Gastroesophageal sphincter (tissue), 4 donors: ENCODE data around the gene HADHA. TPM values are rescaled to one million over a fixed set of nuclear protein-coding genes. Genes with fewer than 3 reads are reported as not detected.

Experiments used
- ATAC-seq: fragments of 150-250 bp; one replicate; pipeline ENCODE4 v1.9.1; 2016; ENCODE audit warnings: mild to moderate bottlenecking, moderate library complexity
- H3K27ac ChIP-seq, 4 donors: fragments of 200-600 bp; sonication (generic) in 3 of 4; 1 replicate in 3 of 4; 2 replicates in 1 of 4; pipeline ENCODE4 v1.5.1; 2016 to 2019
- H3K27me3 ChIP-seq: fragments of 200-600 bp; sonication (generic); one replicate; pipeline ENCODE4 v1.5.1; 2019
- H3K36me3 ChIP-seq, 2 donors: fragments of 200-600 bp; sonication (generic); one replicate each; pipeline ENCODE4 v1.5.1; 2019; ENCODE audit warnings: control low read depth in 1 of 2
- H3K4me1 ChIP-seq, 3 donors: fragments of 200-600 bp; sonication (generic); 1 replicate in 2 of 3; 2 replicates in 1 of 3; pipeline ENCODE4 v1.5.1; 2016 to 2019; ENCODE audit warnings: control low read depth in 2 of 3
- H3K4me3 ChIP-seq, 2 donors: fragments of 200-600 bp; sonication (generic); one replicate each; pipeline ENCODE4 v1.5.1; 2019; ENCODE audit warnings: mild to moderate bottlenecking in 1 of 2, moderate library complexity in 1 of 2
- H3K9me3 ChIP-seq, 3 donors: fragments of 200-600 bp; sonication (generic); one replicate each; pipeline ENCODE4 v1.5.1; 2017 to 2019; ENCODE audit warnings: control low read depth in 2 of 3
- EP300 ChIP-seq: sonication (generic); formaldehyde crosslinking; IDR thresholded peaks from one replicate; pipeline ENCODE4 v1.6.1; 2017; ENCODE audit warnings: antibody characterized with exemption, mild to moderate bottlenecking
- POLR2A ChIP-seq, 2 donors: fragments of 450-650 bp; IDR thresholded peaks; one replicate each; pipeline ENCODE4 v1.6.1; 2017; ENCODE audit warnings: antibody characterized with exemption in 2 of 2, mild to moderate bottlenecking in 2 of 2, moderate library complexity in 1 of 2
- POLR2AphosphoS5 ChIP-seq: sonication (generic); formaldehyde crosslinking; IDR thresholded peaks from one replicate; pipeline ENCODE4 v1.6.1; 2017; ENCODE audit warnings: antibody characterized with exemption
- WGBS, 2 donors: methylation state at CpG; one replicate each; pipeline ENCODE4 v1.1.5; 2018; ENCODE audit warnings: low coverage in 1 of 2; 5-methylcytosine and 5-hydroxymethylcytosine counted together
- total RNA-seq, 4 donors: library from RNA; depleted of rRNA; stranded (reverse); fragments of >200 nt; gene quantifications; one replicate each; pipeline ENCODE4 v1.1.0, GENCODE V29; 2016
- TF ChIP-seq, protein P1 (sequence below), 4 experiments: fragments of 200-600 bp in 2 of 4; fragments of 450-650 bp in 2 of 4; sonication (generic) in 1 of 4; IDR thresholded peaks; one replicate each; pipeline ENCODE4 v1.5.1; 2017 to 2019; ENCODE audit warnings: antibody characterized with exemption in 4 of 4, mild to moderate bottlenecking in 2 of 4, moderate library complexity in 2 of 4

HADHA gene
- total RNA-seq, 4 donors from 2014 or later: 154 to 277 (median 186) TPM

DNA sequence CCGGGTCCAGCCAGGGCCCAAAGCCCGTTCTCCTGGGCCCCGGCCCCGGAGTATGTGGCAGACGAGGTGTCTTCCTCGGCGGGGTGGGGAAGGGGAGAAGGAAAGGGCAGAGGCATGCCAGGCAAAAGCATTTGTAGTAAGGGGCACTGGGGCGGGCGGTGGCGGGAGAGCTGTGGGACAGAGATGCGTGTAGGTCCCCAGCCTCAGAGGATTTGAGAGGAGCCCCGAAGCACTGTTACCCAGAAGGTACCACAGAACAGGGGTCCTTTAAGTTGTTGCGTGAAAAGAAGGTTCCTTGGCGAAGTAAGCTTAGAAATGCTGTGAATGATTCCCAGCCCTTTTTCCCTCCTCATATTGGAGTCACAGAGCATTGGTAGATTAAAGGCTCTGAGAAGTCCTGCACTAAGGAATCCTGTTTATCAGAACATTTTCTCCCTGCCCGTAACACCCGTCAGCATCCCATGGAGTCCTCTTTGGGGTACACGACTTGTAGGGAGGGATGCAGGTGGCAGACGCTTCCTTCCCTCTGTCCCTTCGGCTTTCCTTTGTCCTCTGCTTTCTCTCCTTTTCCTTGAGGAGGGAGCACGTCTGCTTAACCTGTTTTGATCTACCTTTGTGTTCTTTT lies 59.0 kb downstream of the HADHA start:
- Histone ChIP-seq H3K27ac (peak overlapping the region; percentile 15 to 86 (median 84)), H3K27me3 (no peaks in the 10 kb centered on the region), H3K36me3 (peaks cover 0 to 26% of the 10 kb centered on the region in 2 donors), H3K4me1 (peaks cover 0 to 38% (median 6%) of the 10 kb centered on the region in 3 donors), H3K4me3 (peak overlapping the region; percentile 64 to 72), H3K9me3 (no peaks in the 10 kb centered on the region)
- TF ChIP-seq EP300 (no peak), POLR2AphosphoS5 (no peak), POLR2A (IDR thresholded peaks at IDR 0.05) (no peak)
- TF ChIP-seq, protein P1, sequence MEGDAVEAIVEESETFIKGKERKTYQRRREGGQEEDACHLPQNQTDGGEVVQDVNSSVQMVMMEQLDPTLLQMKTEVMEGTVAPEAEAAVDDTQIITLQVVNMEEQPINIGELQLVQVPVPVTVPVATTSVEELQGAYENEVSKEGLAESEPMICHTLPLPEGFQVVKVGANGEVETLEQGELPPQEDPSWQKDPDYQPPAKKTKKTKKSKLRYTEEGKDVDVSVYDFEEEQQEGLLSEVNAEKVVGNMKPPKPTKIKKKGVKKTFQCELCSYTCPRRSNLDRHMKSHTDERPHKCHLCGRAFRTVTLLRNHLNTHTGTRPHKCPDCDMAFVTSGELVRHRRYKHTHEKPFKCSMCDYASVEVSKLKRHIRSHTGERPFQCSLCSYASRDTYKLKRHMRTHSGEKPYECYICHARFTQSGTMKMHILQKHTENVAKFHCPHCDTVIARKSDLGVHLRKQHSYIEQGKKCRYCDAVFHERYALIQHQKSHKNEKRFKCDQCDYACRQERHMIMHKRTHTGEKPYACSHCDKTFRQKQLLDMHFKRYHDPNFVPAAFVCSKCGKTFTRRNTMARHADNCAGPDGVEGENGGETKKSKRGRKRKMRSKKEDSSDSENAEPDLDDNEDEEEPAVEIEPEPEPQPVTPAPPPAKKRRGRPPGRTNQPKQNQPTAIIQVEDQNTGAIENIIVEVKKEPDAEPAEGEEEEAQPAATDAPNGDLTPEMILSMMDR (IDR thresholded peaks at IDR 0.05): no peak
- WGBS, 2 donors: 47 to 56% methylated on average over 8 to 13 of the region's 20 CpGs
- ATAC-seq: no peak

DNA sequence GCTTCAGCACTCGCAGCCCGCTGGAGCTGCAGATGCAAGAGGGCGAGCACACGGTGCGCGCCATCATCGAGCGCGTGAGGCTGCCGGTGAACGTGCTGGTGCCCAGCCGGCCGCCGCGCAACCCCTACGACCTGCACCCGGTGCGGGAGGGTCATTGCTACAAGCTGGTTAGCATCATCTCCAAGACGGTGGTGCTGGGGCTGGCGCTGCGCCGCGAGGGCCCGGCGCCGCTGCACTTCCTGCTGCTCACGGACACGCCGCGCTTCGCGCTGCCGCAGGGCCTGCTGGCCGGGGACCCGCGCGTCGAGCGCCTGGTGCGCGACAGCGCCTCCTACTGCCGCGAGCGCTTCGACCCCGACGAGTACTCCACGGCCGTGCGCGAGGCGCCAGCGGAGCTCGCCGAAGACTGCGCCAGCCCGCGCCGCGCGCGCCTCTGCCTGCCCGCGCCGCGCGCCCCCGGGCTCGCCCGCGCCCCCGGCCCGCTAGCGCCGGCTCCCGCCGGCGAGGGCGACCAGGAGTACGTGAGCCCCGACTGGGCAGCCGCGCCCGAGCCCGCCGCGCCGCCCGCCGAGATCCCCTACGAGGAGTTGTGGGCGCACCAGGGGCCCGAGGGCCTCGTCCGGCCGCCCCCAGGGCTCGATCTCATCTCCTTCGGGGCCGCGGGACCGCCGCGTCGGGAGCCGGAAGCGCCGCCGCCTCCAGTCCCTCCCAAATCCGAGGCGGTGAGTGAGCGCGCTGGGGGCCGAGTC lies 59.7 kb downstream of the HADHA start:
- Histone ChIP-seq H3K36me3 (peaks cover 0 to 19% of the 10 kb centered on the region in 2 donors), H3K4me3 (peak overlapping the region; percentile 64 to 72), H3K27ac (peak overlapping the region; percentile 15 to 86 (median 84)), H3K9me3 (no peaks in the 10 kb centered on the region), H3K27me3 (no peaks in the 10 kb centered on the region), H3K4me1 (peaks cover 0 to 33% (median 6%) of the 10 kb centered on the region in 3 donors)
- WGBS, 2 donors: no CpG with 5 or more reads among the region's 114 CpGs
- ATAC-seq: peak; percentile 96
- TF ChIP-seq EP300 (no peak), POLR2A (IDR thresholded peaks at IDR 0.05) (peak in 1 of 2 donors; percentile 11), POLR2AphosphoS5 (no peak)
- TF ChIP-seq, protein P1 (IDR thresholded peaks at IDR 0.05): peak in 3 of 4 experiments; percentile 78 to 79 (median 79)

DNA sequence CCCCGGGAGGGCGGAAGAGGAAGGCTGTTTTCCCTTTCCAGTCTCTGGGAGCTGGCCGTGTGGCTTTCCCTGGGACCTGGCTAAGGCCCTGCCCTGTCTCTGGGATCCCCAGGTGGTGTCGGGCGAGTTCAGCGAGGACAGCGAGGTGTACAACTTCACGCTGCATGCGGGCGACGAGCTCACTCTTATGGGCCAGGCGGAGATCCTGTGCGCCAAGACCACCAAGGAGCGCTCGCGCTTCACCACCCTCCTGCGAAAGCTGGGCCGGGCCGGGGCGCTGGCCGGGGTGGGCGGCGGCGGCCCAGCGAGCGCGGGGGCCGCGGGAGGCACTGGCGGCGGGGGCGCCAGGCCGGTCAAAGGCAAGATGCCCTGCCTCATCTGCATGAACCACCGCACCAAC lies 60.3 kb downstream of the HADHA start:
- 100% methylated on average over 1 of the region's 34 CpGs; no CpG with 5 or more reads in 1 of the 2 donors for WGBS, 2 donors
- no peak for ATAC-seq
- H3K9me3 ChIP-seq: no peaks in the 10 kb centered on the region
- H3K27ac ChIP-seq: peak overlapping the region in 3 of 4 donors; percentile 81 to 86 (median 86)
- H3K4me3 ChIP-seq: peak overlapping the region; percentile 17 to 72
- no peaks in the 10 kb centered on the region for H3K27me3 ChIP-seq
- peaks cover 0 to 16% of the 10 kb centered on the region in 2 donors for H3K36me3 ChIP-seq
- TF ChIP-seq POLR2AphosphoS5: no peak
- TF ChIP-seq EP300: no peak
- TF ChIP-seq, protein P1 (IDR thresholded peaks at IDR 0.05): no peak
- peaks cover 0 to 33% (median 11%) of the 10 kb centered on the region in 3 donors for H3K4me1 ChIP-seq

DNA sequence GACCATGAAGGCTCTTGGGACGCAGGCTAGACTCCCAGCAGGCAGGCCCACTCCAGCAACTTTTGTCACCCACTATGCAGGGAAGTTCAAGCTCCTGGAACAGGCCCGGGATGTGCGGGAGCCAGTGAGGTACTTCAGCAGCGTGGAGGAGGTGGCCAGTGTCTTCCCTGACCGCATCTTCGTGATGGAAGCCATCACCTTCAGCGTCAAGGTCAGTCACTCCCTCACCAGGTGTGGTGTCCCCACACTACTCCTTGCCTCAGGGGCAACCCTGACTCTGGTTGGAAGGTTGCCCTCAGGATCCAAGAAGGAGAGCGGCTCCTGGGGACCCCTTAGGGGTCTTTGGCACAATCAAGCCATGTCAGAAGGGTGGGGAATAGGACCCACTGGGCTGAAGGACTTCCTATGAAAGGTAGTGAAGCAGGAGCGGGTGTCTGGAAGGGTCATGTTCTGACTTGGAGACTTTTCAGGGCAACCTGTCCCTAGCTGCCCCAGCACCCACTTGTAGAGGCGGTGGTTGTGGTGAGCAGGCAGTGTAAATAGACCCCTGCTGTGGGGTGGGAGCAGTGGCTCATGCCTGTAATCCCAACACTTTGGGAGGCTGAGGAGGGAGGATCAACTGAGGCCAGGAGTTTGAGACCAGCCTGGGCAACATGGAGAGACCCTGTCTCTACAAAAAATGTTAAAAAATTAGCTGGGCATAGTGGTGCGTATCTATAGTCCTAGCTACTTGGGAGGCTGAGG lies 61.4 kb downstream of the HADHA start:
- Histone ChIP-seq H3K27ac (no peak overlapping the region), H3K27me3 (no peaks in the 10 kb centered on the region), H3K4me3 (no peak overlapping the region), H3K9me3 (no peaks in the 10 kb centered on the region), H3K36me3 (peaks cover 0 to 5% of the 10 kb centered on the region in 2 donors), H3K4me1 (peaks cover 0 to 41% (median 12%) of the 10 kb centered on the region in 3 donors)
- 100% methylated on average over 1 of the region's 11 CpGs; no CpG with 5 or more reads in 1 of the 2 donors for WGBS, 2 donors
- no peak for ATAC-seq
- TF ChIP-seq EP300 (no peak), POLR2AphosphoS5 (no peak), POLR2A (IDR thresholded peaks at IDR 0.05) (no peak)
- TF ChIP-seq, protein P1 (IDR thresholded peaks at IDR 0.05): no peak
